GM23338 (cell line): ENCODE measurements around the gene SNX8. TPM values are rescaled to one million over a fixed set of nuclear protein-coding genes. Genes with fewer than 3 reads are reported as not detected.
A peak's percentile ranks its signal among the peaks of the same experiment; 100 is the strongest.

ENCODE experiments used
- ATAC-seq: fragments of 200-7000 bp; cut with Tn5 transposase; 3 replicates; pipeline ENCODE4 v1.9.1; 2020
- DNase-seq: peaks from one replicate; pipeline ENCODE4 v3.0.0-alpha.2; 2015; ENCODE audit warnings: low spot score
- H2AFZ ChIP-seq: fragments of 200-600 bp; sonication (generic); 2 replicates; pipeline ENCODE4 v1.8.0; 2016; ENCODE audit warnings: antibody characterized with exemption, mild to moderate bottlenecking, moderate library complexity
- H3F3A ChIP-seq: fragments of 200-600 bp; sonication (generic); replicated peaks from 2 replicates; pipeline ENCODE4 v1.8.0; 2017; ENCODE audit warnings: antibody characterized with exemption, mixed run types, low read depth
- H3K27ac ChIP-seq: fragments of 200-600 bp; sonication (generic); 2 replicates; pipeline ENCODE4 v1.6.1; 2016; ENCODE audit warnings: low read depth
- H3K27me3 ChIP-seq: fragments of 200-600 bp; sonication (generic); 2 replicates; pipeline ENCODE4 v1.8.0; 2016; ENCODE audit warnings: mild to moderate bottlenecking, mixed run types, moderate library complexity; ENCODE audit not compliant: insufficient read depth
- H3K36me3 ChIP-seq: fragments of 200-600 bp; sonication (generic); 2 replicates; pipeline ENCODE4 v1.8.0; 2016; ENCODE audit warnings: mild to moderate bottlenecking; ENCODE audit not compliant: insufficient read depth
- H3K4me1 ChIP-seq: fragments of 200-600 bp; sonication (generic); 2 replicates; pipeline ENCODE4 v1.8.0; 2016; ENCODE audit warnings: mild to moderate bottlenecking, moderate library complexity; ENCODE audit not compliant: insufficient read depth
- H3K4me2 ChIP-seq: fragments of 200-600 bp; sonication (generic); 2 replicates; pipeline ENCODE4 v1.7.1; 2017; ENCODE audit warnings: mixed run types
- H3K4me3 ChIP-seq: fragments of 200-600 bp; sonication (generic); 2 replicates; pipeline ENCODE4 v1.6.1; 2016; ENCODE audit warnings: mixed run types
- H3K79me2 ChIP-seq: fragments of 200-600 bp; sonication (generic); replicated peaks from 2 replicates; pipeline ENCODE4 v1.8.0; 2017; ENCODE audit warnings: mild to moderate bottlenecking; ENCODE audit not compliant: insufficient read depth
- H3K9me2 ChIP-seq: fragments of 200-600 bp; sonication (generic); 2 replicates; pipeline ENCODE4 v1.8.0; 2017; ENCODE audit not compliant: insufficient read depth
- H4K20me1 ChIP-seq: fragments of 200-600 bp; sonication (generic); replicated peaks from 2 replicates; pipeline ENCODE4 v1.8.0; 2017; ENCODE audit warnings: mild to moderate bottlenecking; ENCODE audit not compliant: insufficient read depth
- H3K27ac Mint-ChIP-seq: 2 replicates; pipeline ENCODE4 v1.8.0; 2020; ENCODE audit warnings: inconsistent platforms, mild to moderate bottlenecking, moderate library complexity, mixed read lengths
- H3K27me3 Mint-ChIP-seq: 3 replicates; pipeline ENCODE4 v1.8.0; 2022; ENCODE audit warnings: low read depth, mild to moderate bottlenecking, moderate library complexity, mixed read lengths, inconsistent platforms; ENCODE audit not compliant: insufficient read depth, poor library complexity
- H3K36me3 Mint-ChIP-seq: 3 replicates; pipeline ENCODE4 v1.8.0; 2021; ENCODE audit warnings: low read depth, mild to moderate bottlenecking, inconsistent platforms, moderate library complexity, mixed read lengths
- H3K4me1 Mint-ChIP-seq: 3 replicates; pipeline ENCODE4 v1.8.0; 2020; ENCODE audit warnings: mild to moderate bottlenecking, inconsistent platforms, mixed read lengths
- H3K4me3 Mint-ChIP-seq: 3 replicates; pipeline ENCODE4 v1.8.0; 2021; ENCODE audit warnings: moderate library complexity, mild to moderate bottlenecking, inconsistent platforms, mixed read lengths
- H3K9me3 Mint-ChIP-seq: 3 replicates; pipeline ENCODE4 v1.8.0; 2020; ENCODE audit warnings: moderate library complexity, mild to moderate bottlenecking, inconsistent platforms, mixed read lengths
- CREB1 ChIP-seq: fragments of 250-450 bp; sonication (Bioruptor Pico); IDR thresholded peaks from 2 replicates; pipeline ENCODE4 v1.5.0; 2020; ENCODE audit warnings: low read depth, mild to moderate bottlenecking, moderate library complexity
- CTCF ChIP-seq, 2 experiments: fragments of 200-600 bp in 1 of 2; sonication (generic) in 1 of 2; conservative IDR thresholded peaks; 2 replicates each; pipeline versions ENCODE4 v1.5.1 to v1.6.1; 2016 to 2017; ENCODE audit warnings: antibody characterized with exemption in 2 of 2, low read depth in 2 of 2, mild to moderate bottlenecking in 2 of 2, moderate library complexity in 1 of 2
- ETS1 ChIP-seq: IDR thresholded peaks from 2 replicates; pipeline ENCODE4 v1.6.1; 2016; ENCODE audit warnings: antibody characterized with exemption
- EZH2 ChIP-seq: fragments of 200-600 bp; sonication (generic); IDR thresholded peaks from one replicate; pipeline ENCODE4 v1.8.0; 2017; ENCODE audit warnings: antibody characterized with exemption, mild to moderate bottlenecking, low read depth; ENCODE audit not compliant: unreplicated experiment
- EZH2phosphoT487 ChIP-seq: fragments of 200-600 bp; sonication (generic); IDR thresholded peaks from one replicate; pipeline ENCODE4 v1.8.1; 2018; ENCODE audit warnings: antibody characterized with exemption; ENCODE audit not compliant: unreplicated experiment
- JUNB ChIP-seq: IDR thresholded peaks from one replicate; pipeline ENCODE4 v1.6.1; 2016; ENCODE audit warnings: antibody characterized with exemption; ENCODE audit not compliant: unreplicated experiment
- NANOG ChIP-seq: IDR thresholded peaks from 2 replicates; pipeline ENCODE4 v1.6.1; 2016; ENCODE audit warnings: antibody characterized with exemption, borderline replicate concordance
- POLR2AphosphoS5 ChIP-seq: IDR thresholded peaks from 2 replicates; pipeline ENCODE4 v1.6.1; 2016; ENCODE audit warnings: antibody characterized with exemption, low read depth
- REST ChIP-seq: IDR thresholded peaks from one replicate; pipeline ENCODE4 v1.6.1; 2018; ENCODE audit warnings: antibody characterized with exemption; ENCODE audit not compliant: unreplicated experiment
- STAT1 ChIP-seq: IDR thresholded peaks from one replicate; pipeline ENCODE4 v1.6.1; 2016; ENCODE audit warnings: antibody characterized with exemption; ENCODE audit not compliant: unreplicated experiment
- ZNF114 ChIP-seq: fragments of 250-450 bp; sonication (Bioruptor Pico); IDR thresholded peaks from 2 replicates; pipeline ENCODE4 v1.5.0; 2020; ENCODE audit warnings: mild to moderate bottlenecking, moderate library complexity
- ZNF331 ChIP-seq: fragments of 250-450 bp; sonication (Bioruptor Pico); IDR thresholded peaks from 2 replicates; pipeline ENCODE4 v1.5.0; 2020; ENCODE audit warnings: low read depth, mild to moderate bottlenecking, moderate library complexity
- polyA plus RNA-seq: library from polyadenylated mRNA; unstranded; fragments of >200 nt; fragmentation: Nextera tagmentation; extraction: Ambion mirVana; gene quantifications from 2 replicates; pipeline ENCODE4 v1.2.1, GENCODE V29; 2016
- total RNA-seq: library from RNA; depleted of rRNA; stranded (reverse); fragments of >200 nt; shearing (Covaris generic); gene quantifications from 2 replicates; pipeline ENCODE4 v1.2.3, GENCODE V29; 2014

SNX8 gene
- total and polyA plus RNA-seq, 2 experiments from 2014 or later: 44.3 to 50.9 TPM

- TF ChIP-seq CTCF (conservative IDR thresholded peaks at IDR 0.05; ENCODE audit: low read depth in 2 of 2) (no peak), EZH2phosphoT487 (no peak), STAT1 (no peak), ZNF331 (no peak), POLR2AphosphoS5 (no peak), EZH2 (no peak)
These were observed 45.4 kb upstream of the SNX8 start (continued) for GRCh38 chr7:2359610-2360009.

GRCh38 chr7:2358968-2359527 is 44.8 kb upstream of the SNX8 start:
- no peak for ATAC-seq
- peaks cover 77% of the 10 kb centered on the region for H3K36me3 ChIP-seq
- no peak for TF ChIP-seq STAT1
- TF ChIP-seq EZH2phosphoT487: no peak
- TF ChIP-seq ZNF114 (CRISPR knock-in tag): no peak
- no peak for TF ChIP-seq ZNF331
- TF ChIP-seq NANOG: no peak
- no peak for TF ChIP-seq CTCF (conservative IDR thresholded peaks at IDR 0.05; ENCODE audit: low read depth in 2 of 2)
- no peak for TF ChIP-seq JUNB
- TF ChIP-seq ETS1: no peak
- TF ChIP-seq CREB1 (CRISPR knock-in tag): no peak
- TF ChIP-seq REST: no peak
- no peak for TF ChIP-seq POLR2AphosphoS5

More at GRCh38 chr7:2358968-2359527, 44.8 kb upstream of the SNX8 start:
- H3K27ac Mint-ChIP-seq: no peak overlapping the region
- H3K27me3 Mint-ChIP-seq: peaks cover 10% of the 10 kb centered on the region
- H2AFZ ChIP-seq: no peak overlapping the region
- no peaks in the 10 kb centered on the region for H3K9me2 ChIP-seq
- peaks cover 78% of the 10 kb centered on the region for H4K20me1 ChIP-seq
- H3K9me3 Mint-ChIP-seq: no peaks in the 10 kb centered on the region
- peaks cover 82% of the 10 kb centered on the region for H3K36me3 Mint-ChIP-seq
- peaks cover 14% of the 10 kb centered on the region for H3K4me1 Mint-ChIP-seq
- peaks cover 30% of the 10 kb centered on the region for H3K4me1 ChIP-seq
- peak overlapping the region; percentile 76; the same call in 1 of the 2 replicates for H3K27ac ChIP-seq
- H3K4me3 ChIP-seq: no peak overlapping the region
- H3K27me3 ChIP-seq: no peaks in the 10 kb centered on the region
- no peak overlapping the region for H3K4me3 Mint-ChIP-seq
- DNase-seq: no peak
- H3K4me2 ChIP-seq: no peak overlapping the region
- H3F3A ChIP-seq: peaks cover 43% of the 10 kb centered on the region
- peaks cover 85% of the 10 kb centered on the region for H3K79me2 ChIP-seq
